ENCODE data around the gene SULT6B1. TPM values are rescaled to one million over a fixed set of nuclear protein-coding genes. Genes with fewer than 3 reads are reported as not detected.
"Not testable (repeated sequence)": the region's sequence is repeated elsewhere in the genome, so short reads cannot be mapped to it uniquely, and the experiment has no call there.

SULT6B1 gene, protein sequence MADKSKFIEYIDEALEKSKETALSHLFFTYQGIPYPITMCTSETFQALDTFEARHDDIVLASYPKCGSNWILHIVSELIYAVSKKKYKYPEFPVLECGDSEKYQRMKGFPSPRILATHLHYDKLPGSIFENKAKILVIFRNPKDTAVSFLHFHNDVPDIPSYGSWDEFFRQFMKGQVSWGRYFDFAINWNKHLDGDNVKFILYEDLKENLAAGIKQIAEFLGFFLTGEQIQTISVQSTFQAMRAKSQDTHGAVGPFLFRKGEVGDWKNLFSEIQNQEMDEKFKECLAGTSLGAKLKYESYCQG
- total RNA-seq, result not detected in 2 replicates

DNA sequence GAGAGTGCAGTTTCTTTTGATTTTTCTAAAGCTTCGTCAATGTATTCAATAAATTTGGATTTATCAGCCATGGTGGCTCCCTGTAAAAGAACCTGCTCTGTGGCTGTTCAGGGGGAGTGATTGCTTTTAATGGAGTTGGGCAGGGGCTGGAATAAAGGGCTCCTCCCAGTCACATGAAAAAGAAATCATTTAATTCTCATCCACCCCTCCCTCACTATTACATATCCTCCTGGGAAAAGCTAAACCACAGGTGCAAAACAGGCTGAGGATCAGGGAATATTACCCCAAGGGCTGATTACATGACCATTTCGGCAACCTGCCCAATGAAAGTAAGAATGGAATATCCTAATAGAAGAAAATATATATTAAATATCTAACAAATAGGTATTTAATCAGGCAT, at the start of gene SULT6B1:
Gene SULT6B1, minus strand, starts transcription at position 101 of the 400 bp plus-strand sequence. Its CDS starts 30 bp downstream, at position 71.
- peaks cover 29% of the 10 kb centered on the region for H3K27me3 Mint-ChIP-seq
- H3K4me3 Mint-ChIP-seq, result no peak within 1 kb of the TSS
- intact Hi-C loops (cut with micrococcal nuclease), result no loop called here
- no peaks in the 10 kb centered on the region for H3K9me3 Mint-ChIP-seq
- no peak for DNase-seq
- H3K27ac Mint-ChIP-seq, result no peak within 1 kb of the TSS
- H3K36me3 Mint-ChIP-seq (ENCODE audit: low read depth), result no peaks in the 10 kb centered on the region
- H3K4me1 Mint-ChIP-seq, result peaks cover 10% of the 10 kb centered on the region

DNA sequence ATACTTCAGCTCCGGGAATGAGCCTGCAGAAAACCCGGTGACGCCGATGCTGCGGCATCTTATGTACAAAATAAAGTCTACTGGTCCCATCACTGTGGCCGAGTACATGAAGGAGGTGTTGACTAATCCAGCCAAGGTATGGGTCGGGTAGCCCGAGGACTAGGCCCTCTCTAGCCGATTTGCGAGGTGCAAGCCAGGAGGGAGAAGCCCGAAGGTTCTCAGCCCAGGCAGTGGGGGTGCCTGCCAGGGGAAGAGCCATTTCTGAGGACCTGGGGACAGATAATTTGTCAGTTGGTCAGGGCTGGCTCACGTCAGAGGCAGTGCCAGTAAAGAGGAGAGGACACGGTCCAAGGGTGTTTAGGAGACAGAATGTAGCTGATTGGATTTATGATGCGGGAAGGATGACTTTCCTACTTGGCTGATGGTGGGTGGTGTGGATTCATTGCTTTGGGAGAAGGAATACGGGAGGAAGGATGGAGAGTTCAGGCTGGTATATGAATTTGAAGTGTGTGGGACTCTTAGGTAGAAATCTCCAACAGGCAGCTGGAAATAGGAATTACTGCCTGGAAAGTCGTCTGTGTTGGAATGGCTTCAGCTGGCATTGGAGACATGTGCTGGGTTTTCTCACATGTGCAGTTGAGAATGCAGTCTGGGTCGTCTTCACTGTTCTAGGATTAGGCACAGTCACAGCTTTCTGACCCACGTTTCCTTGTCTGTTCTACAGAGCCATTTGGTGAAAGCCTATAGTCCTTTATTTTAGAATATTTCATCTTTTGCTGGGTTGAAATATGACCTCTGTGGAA, 43.9 kb upstream of the SULT6B1 start:
- Mint-ChIP-seq H3K27me3 (no peaks in the 10 kb centered on the region), H3K36me3 (ENCODE audit: low read depth) (peaks cover 34% of the 10 kb centered on the region), H3K4me3 (no peak overlapping the region), H3K4me1 (peaks cover 13% of the 10 kb centered on the region), H3K27ac (no peak overlapping the region), H3K9me3 (no peaks in the 10 kb centered on the region)
- intact Hi-C loops (cut with micrococcal nuclease), result loop anchor here (5.0 to 10.0 kb wide), 2 partner anchors 265 to 642 kb away; partner anchors contain the start of gene STRN
- peak; percentile 71 for DNase-seq

DNA sequence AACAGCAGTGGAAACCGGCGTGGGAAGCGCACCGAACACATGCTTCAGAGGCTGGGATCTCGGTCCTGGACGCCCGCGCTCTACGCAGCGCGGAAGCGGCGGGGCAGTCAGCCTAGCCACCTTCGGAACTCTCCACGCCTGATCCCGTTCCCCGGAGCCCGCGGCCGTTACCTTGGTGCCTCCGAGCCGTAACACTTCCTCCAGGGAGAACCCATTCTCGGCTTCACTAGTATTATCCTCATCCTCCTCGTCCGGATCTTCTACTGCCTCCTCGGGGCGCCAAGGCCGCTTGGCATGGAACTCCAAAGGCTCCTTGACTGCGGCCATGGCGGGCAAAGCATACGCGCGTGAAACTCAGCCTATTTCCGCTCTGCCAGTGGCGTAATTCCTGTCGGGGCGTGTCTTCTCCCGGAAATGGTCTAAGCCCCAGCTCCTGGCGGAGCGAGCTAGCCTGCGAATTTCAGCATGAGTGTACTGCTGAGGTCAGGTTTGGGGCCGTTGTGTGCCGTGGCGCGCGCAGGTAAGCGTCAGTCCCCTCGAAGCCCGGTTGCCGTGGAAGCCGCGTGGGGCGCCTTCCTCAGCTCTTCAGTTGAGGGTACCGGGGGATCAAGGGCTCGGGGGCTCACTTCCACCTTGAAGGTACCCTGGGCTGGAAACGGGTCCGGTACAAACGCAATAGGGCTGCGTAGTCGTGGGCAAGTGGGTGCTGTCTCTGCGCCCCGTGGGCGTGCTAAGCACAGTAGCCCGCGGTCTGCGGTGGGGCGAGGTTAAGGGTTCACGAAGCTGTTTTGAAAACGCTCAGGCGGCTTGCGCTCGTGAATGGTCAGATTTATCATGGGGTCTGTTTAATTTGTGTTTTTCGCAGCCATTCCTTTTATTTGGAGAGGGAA, 43.0 kb upstream of the SULT6B1 start, which contains the start of the genes CEBPZ and NDUFAF7:
Gene CEBPZ, minus strand, starts transcription at position 356 of the 890 bp plus-strand sequence. Its CDS starts 29 bp downstream, at position 327.
Gene NDUFAF7, plus strand, starts transcription at position 418 of the 890 bp plus-strand sequence. Its CDS starts 48 bp downstream, at position 466.
- peak; percentile 96 for DNase-seq
- Mint-ChIP-seq H3K27ac (no peak within 1 kb of the TSS), H3K36me3 (ENCODE audit: low read depth) (peaks cover 38% of the 10 kb centered on the region), H3K27me3 (no peaks in the 10 kb centered on the region), H3K4me3 (no peak within 1 kb of the TSS), H3K9me3 (no peaks in the 10 kb centered on the region), H3K4me1 (peaks cover 16% of the 10 kb centered on the region)
- intact Hi-C loops (cut with micrococcal nuclease), result loop anchor here (1.0 to 10.0 kb wide), 10 partner anchors 13 to 643 kb away; partner anchors contain the start of genes CEBPZOS, GPATCH11, HEATR5B and PRKD3

DNA sequence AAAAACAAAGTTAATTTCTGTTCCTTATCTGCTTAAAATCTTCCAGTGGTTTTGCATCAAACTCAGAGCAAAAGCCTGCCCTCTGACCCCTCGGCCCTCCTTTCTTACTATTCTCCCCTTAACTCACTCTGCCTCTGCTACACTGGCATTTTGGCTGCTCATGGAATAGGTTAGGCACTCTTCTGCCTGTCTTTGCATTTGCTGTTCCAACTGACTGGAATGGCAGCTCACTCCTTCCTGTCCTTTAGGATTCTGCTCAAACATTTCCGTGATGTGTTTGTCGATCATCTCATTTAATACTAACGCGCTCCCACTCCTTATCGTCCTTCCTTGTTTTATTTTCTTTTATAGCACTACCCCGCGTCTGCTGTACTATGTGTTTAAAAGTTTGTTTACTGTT, 42.1 kb upstream of the SULT6B1 start:
- intact Hi-C loops (cut with micrococcal nuclease), result loop anchor here (2.0 to 10.0 kb wide), 3 partner anchors 146 to 644 kb away; partner anchors contain the start of genes GPATCH11, HEATR5B and STRN
- no peaks in the 10 kb centered on the region for H3K27me3 Mint-ChIP-seq
- H3K36me3 Mint-ChIP-seq (ENCODE audit: low read depth), result peaks cover 39% of the 10 kb centered on the region
- H3K4me3 Mint-ChIP-seq, result no peak overlapping the region
- DNase-seq, result peak; percentile 60
- H3K27ac Mint-ChIP-seq, result no peak overlapping the region
- peaks cover 21% of the 10 kb centered on the region for H3K4me1 Mint-ChIP-seq
- H3K9me3 Mint-ChIP-seq, result no peaks in the 10 kb centered on the region

DNA sequence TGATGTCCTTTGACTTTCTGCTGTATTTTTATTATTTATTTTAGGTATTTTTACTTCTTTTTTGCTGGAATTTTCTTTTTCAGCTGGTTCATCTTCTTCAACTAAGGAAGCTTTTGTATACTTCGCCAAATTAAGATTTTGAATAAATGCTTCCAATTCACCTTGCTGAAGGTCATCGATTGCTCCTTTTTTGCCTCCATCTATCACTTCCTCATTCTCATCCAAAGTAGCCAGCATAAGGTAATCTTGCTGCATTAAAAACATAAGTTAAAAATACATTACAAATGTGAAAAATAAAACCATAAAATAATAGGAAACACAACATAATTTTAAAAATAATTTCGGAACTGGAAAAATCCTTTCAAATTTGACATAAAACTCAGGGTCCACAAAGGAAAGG, 40.3 kb upstream of the SULT6B1 start:
- H3K36me3 Mint-ChIP-seq (ENCODE audit: low read depth), result peaks cover 38% of the 10 kb centered on the region

DNA sequence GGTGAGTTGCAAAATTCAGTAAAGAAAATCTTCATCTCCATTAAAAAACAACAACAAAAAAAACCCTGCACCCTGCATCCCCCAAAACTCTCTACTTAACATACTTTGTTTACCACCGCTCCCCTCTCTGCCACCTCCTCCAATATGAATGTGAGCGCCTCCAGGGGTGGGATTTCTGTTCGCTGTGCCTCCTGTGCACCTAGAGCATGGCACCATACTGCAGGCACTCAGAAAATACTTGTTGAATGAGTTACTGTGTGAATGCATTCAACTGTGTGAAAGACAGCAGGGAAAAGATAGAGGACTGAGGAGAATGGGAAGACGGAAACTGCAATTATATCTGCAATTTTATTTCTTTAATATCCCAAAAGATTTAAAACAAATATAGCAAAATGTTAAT, 38.4 kb upstream of the SULT6B1 start:
- DNase-seq, result no peak
- Mint-ChIP-seq H3K4me1 (peaks cover 34% of the 10 kb centered on the region), H3K36me3 (ENCODE audit: low read depth) (peaks cover 54% of the 10 kb centered on the region), H3K27ac (no peak overlapping the region), H3K27me3 (no peaks in the 10 kb centered on the region), H3K4me3 (peak overlapping the region; percentile 13), H3K9me3 (no peaks in the 10 kb centered on the region)
- intact Hi-C loops (cut with micrococcal nuclease), result no loop called here

More for the DNA sequence above, 40.3 kb upstream of the SULT6B1 start:
- no peaks in the 10 kb centered on the region for H3K9me3 Mint-ChIP-seq
- no peaks in the 10 kb centered on the region for H3K27me3 Mint-ChIP-seq
- no peak overlapping the region for H3K27ac Mint-ChIP-seq
- DNase-seq, result no peak
- peaks cover 21% of the 10 kb centered on the region for H3K4me1 Mint-ChIP-seq
- intact Hi-C loops (cut with micrococcal nuclease), result no loop called here
- H3K4me3 Mint-ChIP-seq, result no peak overlapping the region

DNA sequence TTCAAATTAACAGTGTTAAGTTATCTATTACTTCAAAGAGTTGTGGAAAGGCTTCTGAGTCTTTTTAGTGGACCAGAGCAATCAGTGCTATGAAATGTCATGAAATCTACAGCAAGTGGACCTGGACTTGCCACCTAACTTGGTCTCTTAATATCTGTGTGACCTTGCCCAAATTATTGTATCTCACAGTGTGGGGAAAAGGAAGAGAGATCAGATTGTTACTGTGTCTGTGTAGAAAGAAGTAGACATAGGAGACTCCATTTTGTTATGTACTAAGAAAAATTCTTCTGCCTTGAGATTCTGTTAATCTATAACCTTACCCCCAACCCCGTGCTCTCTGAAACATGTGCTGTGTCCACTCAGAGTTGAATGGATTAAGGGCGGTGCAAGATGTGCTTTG, 36.7 kb upstream of the SULT6B1 start:
- DNase-seq; H3K27me3 Mint-ChIP-seq; H3K27ac Mint-ChIP-seq; intact Hi-C loops (cut with micrococcal nuclease); H3K9me3 Mint-ChIP-seq: not testable (repeated sequence)
- peaks cover 36% of the 10 kb centered on the region for H3K4me1 Mint-ChIP-seq
- H3K36me3 Mint-ChIP-seq (ENCODE audit: low read depth), result peaks cover 71% of the 10 kb centered on the region
- H3K4me3 Mint-ChIP-seq, result peak overlapping the region; percentile 1

DNA sequence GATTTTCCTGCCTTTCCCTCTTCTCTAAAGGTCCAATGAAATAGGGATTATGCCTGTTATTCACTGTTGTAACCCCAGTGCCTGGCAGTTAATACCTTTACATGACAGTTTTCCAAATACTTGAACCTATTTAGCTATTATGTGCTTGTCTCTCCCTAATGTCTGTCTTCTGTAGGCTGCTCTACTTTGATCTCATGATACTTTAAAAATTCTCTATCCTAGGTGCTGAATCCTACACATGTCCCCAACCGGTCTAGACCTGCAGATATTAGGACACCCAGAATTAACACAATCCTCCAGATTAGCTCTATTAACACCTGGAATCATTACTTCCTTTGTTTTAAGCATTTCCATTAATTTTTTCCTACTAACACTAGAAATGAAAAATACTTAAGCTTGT, 35.6 kb upstream of the SULT6B1 start:
- intact Hi-C loops (cut with micrococcal nuclease), result no loop called here
- Mint-ChIP-seq H3K36me3 (ENCODE audit: low read depth) (peaks cover 74% of the 10 kb centered on the region), H3K27me3 (no peaks in the 10 kb centered on the region), H3K4me1 (peaks cover 32% of the 10 kb centered on the region), H3K27ac (no peak overlapping the region), H3K4me3 (no peak overlapping the region), H3K9me3 (no peaks in the 10 kb centered on the region)
- no peak for DNase-seq

DNA sequence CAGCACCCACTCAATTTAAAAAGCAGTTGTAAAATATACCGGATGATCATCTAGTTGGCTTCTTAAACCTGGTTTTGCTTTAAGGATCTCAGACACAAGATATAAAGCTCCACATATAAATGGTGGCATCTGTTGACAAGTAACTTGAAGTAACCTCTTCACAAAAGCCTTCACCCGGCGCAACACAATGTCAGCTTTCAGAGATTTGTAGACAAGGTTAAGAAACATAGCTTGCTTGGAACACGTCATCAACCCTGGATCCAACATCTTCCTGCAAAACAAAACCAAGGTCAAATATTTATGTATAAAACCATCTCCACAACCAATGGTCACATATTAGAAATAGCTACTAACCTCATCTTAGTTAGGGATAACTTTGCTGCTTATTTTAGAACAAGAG, 34.7 kb upstream of the SULT6B1 start:
- no peak for DNase-seq
- intact Hi-C loops (cut with micrococcal nuclease), result no loop called here
- peaks cover 78% of the 10 kb centered on the region for H3K36me3 Mint-ChIP-seq (ENCODE audit: low read depth)
- H3K4me1 Mint-ChIP-seq, result peaks cover 32% of the 10 kb centered on the region
- H3K9me3 Mint-ChIP-seq, result no peaks in the 10 kb centered on the region
- no peak overlapping the region for H3K27ac Mint-ChIP-seq
- no peaks in the 10 kb centered on the region for H3K27me3 Mint-ChIP-seq
- no peak overlapping the region for H3K4me3 Mint-ChIP-seq

DNA sequence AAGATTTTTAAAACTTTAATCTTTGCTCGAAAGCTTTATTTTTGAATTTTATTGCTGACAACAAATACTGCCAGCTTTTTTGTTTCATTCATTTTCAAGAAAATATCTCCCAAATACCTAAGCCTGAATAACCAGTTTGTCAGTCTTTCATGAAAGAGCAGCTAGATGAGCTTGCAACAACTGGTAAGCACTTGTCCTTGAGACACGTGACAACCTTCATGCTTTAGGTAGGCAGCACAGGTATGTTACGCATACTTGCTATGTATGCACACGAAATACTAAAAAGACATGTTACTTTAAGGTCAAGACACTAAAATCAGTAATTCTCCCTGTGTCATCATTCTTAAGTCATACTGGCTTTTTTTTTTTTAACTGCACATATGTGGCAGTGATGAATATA, 30.6 kb upstream of the SULT6B1 start:
- Mint-ChIP-seq H3K27me3 (no peaks in the 10 kb centered on the region), H3K4me1 (peaks cover 19% of the 10 kb centered on the region), H3K4me3 (no peak overlapping the region), H3K36me3 (ENCODE audit: low read depth) (peaks cover 72% of the 10 kb centered on the region), H3K9me3 (no peaks in the 10 kb centered on the region), H3K27ac (no peak overlapping the region)
- DNase-seq, result no peak
- intact Hi-C loops (cut with micrococcal nuclease), result no loop called here

DNA sequence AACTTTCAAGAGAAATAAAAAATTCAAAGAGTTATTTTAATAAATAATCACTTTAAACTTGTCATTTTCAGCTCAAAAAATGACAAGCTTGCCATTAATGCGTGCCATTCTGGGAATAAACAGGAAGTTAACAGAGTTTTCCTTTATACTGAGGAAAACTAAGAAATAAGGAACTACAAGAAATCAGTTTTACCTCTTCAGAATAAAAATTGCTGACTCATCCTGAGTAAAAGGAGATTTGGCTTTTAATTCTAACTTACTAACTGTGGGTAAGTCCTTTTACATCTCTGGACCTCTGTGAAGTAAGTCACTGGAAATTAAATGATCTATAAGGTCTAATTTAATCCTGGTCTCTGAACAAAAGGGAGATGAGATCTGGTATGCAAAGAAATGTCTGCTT, 26.8 kb upstream of the SULT6B1 start:
- H3K9me3 Mint-ChIP-seq, result no peaks in the 10 kb centered on the region
- intact Hi-C loops (cut with micrococcal nuclease), result no loop called here
- H3K27me3 Mint-ChIP-seq, result no peaks in the 10 kb centered on the region
- no peak overlapping the region for H3K27ac Mint-ChIP-seq
- H3K4me3 Mint-ChIP-seq, result no peak overlapping the region
- peaks cover 4% of the 10 kb centered on the region for H3K4me1 Mint-ChIP-seq
- no peak for DNase-seq
- H3K36me3 Mint-ChIP-seq (ENCODE audit: low read depth), result peaks cover 68% of the 10 kb centered on the region

DNA sequence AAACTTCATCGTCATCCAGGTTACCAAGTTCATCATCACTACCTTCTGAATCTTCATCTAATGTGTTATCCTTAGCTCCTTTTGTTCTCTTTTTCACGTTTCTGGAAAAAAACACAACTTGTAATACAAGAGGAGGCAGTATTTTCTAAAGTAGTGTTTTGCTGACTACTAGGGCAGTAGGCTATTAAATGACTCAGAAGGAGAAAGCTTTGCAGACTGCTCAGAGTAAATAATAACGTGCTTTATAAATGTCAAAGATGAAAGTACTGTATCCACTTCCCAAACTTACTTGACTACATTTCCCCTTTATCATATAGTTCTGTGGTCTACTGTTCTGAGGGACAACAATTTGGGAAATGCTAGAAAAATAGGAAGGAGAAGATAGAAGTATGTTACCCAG, 23.5 kb upstream of the SULT6B1 start:
- H3K9me3 Mint-ChIP-seq, result peaks cover 28% of the 10 kb centered on the region
- no peak overlapping the region for H3K27ac Mint-ChIP-seq
- DNase-seq, result no peak
- peaks cover 9% of the 10 kb centered on the region for H3K4me1 Mint-ChIP-seq
- H3K4me3 Mint-ChIP-seq, result no peak overlapping the region
- peaks cover 84% of the 10 kb centered on the region for H3K36me3 Mint-ChIP-seq (ENCODE audit: low read depth)
- intact Hi-C loops (cut with micrococcal nuclease), result loop anchor here (5.0 kb wide), 1 partner anchor 35 kb away; no protein-coding TSS in a partner anchor
- H3K27me3 Mint-ChIP-seq, result no peaks in the 10 kb centered on the region

DNA sequence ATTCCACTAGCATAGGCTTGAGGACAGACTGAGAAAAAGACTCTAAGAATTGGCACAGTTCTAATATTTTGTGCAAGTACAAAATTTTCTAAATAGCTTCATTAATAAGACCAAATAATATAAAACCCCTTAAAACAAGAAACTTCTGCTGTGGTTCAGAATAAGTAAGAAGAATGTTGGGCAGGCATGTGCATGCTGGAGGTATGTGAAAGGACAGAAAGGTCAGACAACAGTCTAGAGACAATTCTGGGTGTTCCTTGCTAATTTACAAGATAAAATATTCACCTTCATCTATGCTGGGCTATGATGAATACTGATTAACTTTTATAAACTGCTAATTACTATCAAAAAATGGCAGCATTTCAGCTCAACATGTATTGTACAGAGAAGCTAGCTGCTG, 22.7 kb upstream of the SULT6B1 start:
- Mint-ChIP-seq H3K27ac (no peak overlapping the region), H3K27me3 (no peaks in the 10 kb centered on the region), H3K36me3 (ENCODE audit: low read depth) (peaks cover 84% of the 10 kb centered on the region), H3K4me1 (peaks cover 8% of the 10 kb centered on the region), H3K9me3 (peaks cover 32% of the 10 kb centered on the region), H3K4me3 (no peak overlapping the region)
- DNase-seq, result no peak
- intact Hi-C loops (cut with micrococcal nuclease), result loop anchor here (5.0 kb wide), 1 partner anchor 36 kb away; no protein-coding TSS in a partner anchor
